HepG2 (cell line): ENCODE measurements around the gene IGBP1. TPM values are rescaled to one million over a fixed set of nuclear protein-coding genes. Genes with fewer than 3 reads are reported as not detected.

Source experiments
- ATAC-seq: fragments of 200-7000 bp; cut with Tn5 transposase; 3 replicates; pipeline ENCODE4 v1.9.1; 2020; ENCODE audit warnings: mild to moderate bottlenecking, moderate library complexity
- BruUV-seq: library from RNA; stranded (reverse); fragments of 400-500 nt; replicated peaks from 2 replicates; lab custom pipeline; 2021; lab: Mats Ljungman, UMichigan
- CTCF ChIA-PET: fragments of 300-600 bp; formaldehyde crosslinking; extraction: SDS; loops from one replicate; lab custom pipeline; 2021; ENCODE audit warnings: low total read pairs, inconsistent platforms, low intra/inter-chr PET ratio; lab: Yijun Ruan, JAX
- POLR2A ChIA-PET: fragments of 350-600 bp; sonication (Branson Sonifier 250); formaldehyde crosslinking; loops from one replicate; lab custom pipeline; 2020; ENCODE audit warnings: antibody characterized with exemption, inconsistent platforms; lab: Yijun Ruan, JAX
- DNase-seq: peaks from one replicate; pipeline ENCODE4 v3.0.0-alpha.2; 2015; ENCODE audit warnings: low spot score
- FAIRE-seq: peaks from 3 replicates; lab custom pipeline; 2011; peaks lifted over from hg19 to GRCh38; lab: Jason Lieb, UNC
- H2AFZ ChIP-seq: one replicate; pipeline ENCODE4 v1.6.1; 2011; ENCODE audit warnings: low read length, inconsistent platforms
- H3K27ac ChIP-seq: fragments of 300-600 bp; 3 replicates; pipeline ENCODE4 v1.8.0; 2011; ENCODE audit warnings: mixed run types, mild to moderate bottlenecking, mixed read lengths, low read length, inconsistent platforms; ENCODE audit not compliant: insufficient read depth; ENCODE audit errors: extremely low read length
- H3K27me3 ChIP-seq, 2 experiments: fragments of 200-600 bp in 1 of 2; 2 replicates in 1 of 2; 3 replicates in 1 of 2; pipeline versions ENCODE4 v1.6.0 to v1.8.0; 2011; ENCODE audit warnings: low read length in 2 of 2, mild to moderate bottlenecking in 2 of 2, moderate library complexity in 2 of 2, inconsistent platforms in 1 of 2; ENCODE audit not compliant: insufficient read depth in 2 of 2, control insufficient read depth in 1 of 2
- H3K36me3 ChIP-seq, 2 experiments: fragments of 200-600 bp in 1 of 2; replicated peaks in 1 of 2; 2 replicates in 1 of 2; 3 replicates in 1 of 2; pipeline versions ENCODE4 v1.5.1 to v1.8.0; 2011; ENCODE audit warnings: low read length in 2 of 2, inconsistent platforms in 1 of 2; ENCODE audit not compliant: insufficient read depth in 2 of 2, control insufficient read depth in 1 of 2
- H3K4me1 ChIP-seq: 2 replicates; pipeline ENCODE4 v1.5.1; 2012; ENCODE audit warnings: low read length, inconsistent platforms; ENCODE audit not compliant: insufficient read depth
- H3K4me2 ChIP-seq: 2 replicates; pipeline ENCODE4 v1.6.0; 2011; ENCODE audit warnings: low read depth, low read length, inconsistent platforms
- H3K4me3 ChIP-seq, 3 experiments: fragments of 200-600 bp in 1 of 3; sonication (generic), shearing (Covaris generic) in 1 of 3; replicated peaks in 1 of 3; 2 replicates each; pipeline ENCODE4 v1.5.1; 2011 to 2016; ENCODE audit warnings: low read length in 3 of 3, inconsistent platforms in 2 of 3, low read depth in 2 of 3, mild to moderate bottlenecking in 2 of 3, control low read depth in 1 of 3, mixed read lengths in 1 of 3; ENCODE audit not compliant: insufficient read depth in 1 of 3
- H3K79me2 ChIP-seq: one replicate; pipeline ENCODE4 v1.6.1; 2011; ENCODE audit warnings: low read length, inconsistent platforms; ENCODE audit not compliant: insufficient read depth
- H3K9ac ChIP-seq: 2 replicates; pipeline ENCODE4 v1.6.0; 2011; ENCODE audit warnings: mild to moderate bottlenecking, low read depth, low read length, inconsistent platforms; ENCODE audit not compliant: insufficient read depth
- H3K9me3 ChIP-seq: 2 replicates; pipeline ENCODE4 v1.5.1; 2012; ENCODE audit warnings: mild to moderate bottlenecking, low read length
- H4K20me1 ChIP-seq: 2 replicates; pipeline ENCODE4 v1.6.0; 2011; ENCODE audit warnings: inconsistent platforms, mild to moderate bottlenecking, low read length, moderate library complexity; ENCODE audit not compliant: insufficient read depth
- ATF7 ChIP-seq, 2 experiments: fragments of 450-650 bp in 1 of 2; sonication (generic) in 1 of 2; formaldehyde crosslinking in 1 of 2; IDR thresholded peaks; 2 replicates each; pipeline versions ENCODE4 v1.4.0 to v1.6.1; 2016 to 2020; ENCODE audit warnings: antibody characterized with exemption in 1 of 2, mild to moderate bottlenecking in 1 of 2, missing genetic modification reagents in 1 of 2
- DDIT3 ChIP-seq: sonication (generic); formaldehyde crosslinking; IDR thresholded peaks from 2 replicates; pipeline ENCODE4 v1.4.0; 2020; ENCODE audit warnings: mild to moderate bottlenecking, missing genetic modification reagents
- DRAP1 ChIP-seq: IDR thresholded peaks from 2 replicates; pipeline ENCODE4 v1.6.1; 2016; ENCODE audit warnings: missing genetic modification reagents, missing compliant biosample characterization
- IKZF5 ChIP-seq: IDR thresholded peaks from 2 replicates; pipeline ENCODE4 v1.6.1; 2018; ENCODE audit warnings: missing genetic modification reagents, mild to moderate bottlenecking, missing compliant biosample characterization
- KDM2A ChIP-seq: sonication (generic); formaldehyde crosslinking; IDR thresholded peaks from 2 replicates; pipeline ENCODE4 v1.4.0; 2020; ENCODE audit warnings: low read depth, missing genetic modification reagents, borderline replicate concordance
- NCOR1 ChIP-seq: fragments of 200-600 bp; sonication (generic); IDR thresholded peaks from 2 replicates; pipeline ENCODE4 v1.7.0; 2017; ENCODE audit warnings: antibody characterized with exemption, low read length, borderline replicate concordance
- TEAD3 ChIP-seq: optimal IDR thresholded peaks from 2 replicates; pipeline ENCODE3; 2016; ENCODE audit warnings: borderline replicate concordance
- ZNF337 ChIP-seq: sonication (generic); formaldehyde crosslinking; IDR thresholded peaks from 2 replicates; pipeline ENCODE4 v1.5.1; 2020; ENCODE audit warnings: missing genetic modification reagents, low read depth, mild to moderate bottlenecking, borderline replicate concordance
- ZNF460 ChIP-seq: sonication (generic); formaldehyde crosslinking; IDR thresholded peaks from 2 replicates; pipeline ENCODE4 v1.5.1; 2020; ENCODE audit warnings: missing genetic modification reagents, mild to moderate bottlenecking, borderline replicate concordance
- ZNF558 ChIP-seq: sonication (generic); formaldehyde crosslinking; IDR thresholded peaks from 2 replicates; pipeline ENCODE4 v1.9.0; 2022; ENCODE audit warnings: mild to moderate bottlenecking, missing genetic modification reagents, borderline replicate concordance
- ZNF570 ChIP-seq: sonication (generic); formaldehyde crosslinking; IDR thresholded peaks from 2 replicates; pipeline ENCODE4 v1.4.0; 2020; ENCODE audit warnings: mild to moderate bottlenecking, missing genetic modification reagents, borderline replicate concordance
- ZNF775 ChIP-seq: sonication (generic); formaldehyde crosslinking; IDR thresholded peaks from 2 replicates; pipeline ENCODE4 v1.4.0; 2020; ENCODE audit warnings: missing genetic modification reagents, mild to moderate bottlenecking, moderate library complexity, borderline replicate concordance
- WGBS: methylation state at CpG from one replicate; pipeline ENCODE4 v1.1.6; 2017; ENCODE audit warnings: low lambda C conversion rate; 5-methylcytosine and 5-hydroxymethylcytosine counted together
- in situ Hi-C: cut with HindIII; loops from 2 replicates; pipeline ENCODE4 v1.10.0; 2017; ENCODE audit warnings: low pct_unique_long_range_greater_than_20kb; ENCODE audit not compliant: extremely low pct_ligation_motif_present
- intact Hi-C: fragments of 100-400 bp; cut with micrococcal nuclease; formaldehyde crosslinking; loops from one replicate; pipeline ENCODE4 v1.10.0; 2022; ENCODE audit not compliant: unreplicated experiment
- polyA plus RNA-seq, 8 experiments: library from polyadenylated mRNA; depleted of rRNA in 3 of 8; stranded (reverse) in 7 of 8; unstranded in 1 of 8; fragments of >200 nt; fragmentation: Illumina TruSeq in 4 of 8; extraction: Trizol in 4 of 8; gene quantifications; 2 replicates each; pipeline versions ENCODE4 v1.2.1 to v1.2.3, GENCODE V29; 2011 to 2016; ENCODE audit warnings: low read depth in 4 of 8, missing spikeins in 1 of 8, mixed read lengths in 1 of 8; ENCODE audit not compliant: insufficient read depth in 1 of 8
- total RNA-seq, 5 experiments: library from RNA; depleted of rRNA; stranded (reverse); fragments of >200 nt; fragmentation: Illumina TruSeq; extraction: Trizol; gene quantifications; 2 replicates each; pipeline ENCODE4 v1.2.3, GENCODE V29; 2016; ENCODE audit warnings: low read depth in 1 of 5

IGBP1 gene
- total and polyA plus RNA-seq, 2 of the 13 experiments (the other 11 are each of a cell fraction or from before 2014, with no cell fraction given), result 59.3 to 103 TPM

GRCh38 chrX:70171624-70172023 is 38.4 kb downstream of the IGBP1 start:
- ATAC-seq, result no peak

GRCh38 chrX:70172221-70172620 is 39.0 kb downstream of the IGBP1 start:
- TF ChIP-seq ATF7 (IDR thresholded peaks at IDR 0.05) (no peak), ATF7 (CRISPR knock-in tag; IDR thresholded peaks at IDR 0.05) (no peak), ZNF558 (CRISPR knock-in tag) (no peak), DRAP1 (CRISPR knock-in tag) (no peak), ZNF570 (CRISPR knock-in tag) (no peak), ZNF775 (CRISPR knock-in tag) (no peak), KDM2A (CRISPR knock-in tag) (no peak), IKZF5 (CRISPR knock-in tag) (no peak), ZNF460 (CRISPR knock-in tag) (no peak), TEAD3 (no peak)
- no peaks in the 10 kb centered on the region for H4K20me1 ChIP-seq
- H3K27ac ChIP-seq, result no peak overlapping the region
- intact Hi-C loops, result no loop called here
- peaks cover 14% of the 10 kb centered on the region for H3K4me1 ChIP-seq
- no peak overlapping the region for H3K4me2 ChIP-seq
- no peaks in the 10 kb centered on the region for H3K36me3 ChIP-seq
- no peak for DNase-seq
- CTCF ChIA-PET, result no interaction called here
- in situ Hi-C loops, result no loop called here
- no peaks in the 10 kb centered on the region for H3K79me2 ChIP-seq
- H3K9ac ChIP-seq, result no peak overlapping the region
- H3K4me3 ChIP-seq, result no peak overlapping the region
- POLR2A ChIA-PET, result no interaction called here
- H3K27me3 ChIP-seq, result no peaks in the 10 kb centered on the region
- H3K9me3 ChIP-seq, result no peaks in the 10 kb centered on the region
- no TSS peak for BruUV-seq
- no peak overlapping the region for H2AFZ ChIP-seq
- ATAC-seq, result no peak
- WGBS, result 66% methylated on average over 2 of the region's 3 CpGs
- FAIRE-seq, result no peak

More at GRCh38 chrX:70171624-70172023, 38.4 kb downstream of the IGBP1 start:
- CTCF ChIA-PET, result no interaction called here
- no peak overlapping the region for H2AFZ ChIP-seq
- no TSS peak for BruUV-seq
- intact Hi-C loops, result no loop called here
- no peak overlapping the region for H3K4me3 ChIP-seq
- 61% methylated on average over 2 of the region's 2 CpGs for WGBS
- H3K36me3 ChIP-seq, result no peaks in the 10 kb centered on the region
- no peak overlapping the region for H3K9ac ChIP-seq
- TF ChIP-seq ZNF337 (CRISPR knock-in tag) (no peak), NCOR1 (no peak), DDIT3 (CRISPR knock-in tag) (no peak)
- DNase-seq, result no peak
- H4K20me1 ChIP-seq, result no peaks in the 10 kb centered on the region
- H3K4me1 ChIP-seq, result peaks cover 14% of the 10 kb centered on the region
- H3K9me3 ChIP-seq, result no peaks in the 10 kb centered on the region
- POLR2A ChIA-PET, result no interaction called here
- in situ Hi-C loops, result no loop called here
- H3K27ac ChIP-seq, result no peak overlapping the region
- H3K79me2 ChIP-seq, result no peaks in the 10 kb centered on the region
- no peak overlapping the region for H3K4me2 ChIP-seq
- peak; percentile 30 for FAIRE-seq
- no peaks in the 10 kb centered on the region for H3K27me3 ChIP-seq
